ENCODE results near the gene KCNA1.

The KCNA1 gene

GRCh38 chr12:4894019-4894418, 15.7 kb upstream of the KCNA1 start:
- TF ChIP-seq YY1 (IDR thresholded peaks at IDR 0.05; ENCODE audit: low read depth) (no peak), TEAD4 (IDR thresholded peaks at IDR 0.05) (no peak), MAX (IDR thresholded peaks at IDR 0.05) (no peak), CEBPB (IDR thresholded peaks at IDR 0.05) (no peak)

GRCh38 chr12:4899364-4899763, 10.3 kb upstream of the KCNA1 start:
- TF ChIP-seq TCF12 (IDR thresholded peaks at IDR 0.05; ENCODE audit: low read depth): no peak
- no peak for TF ChIP-seq MAX (IDR thresholded peaks at IDR 0.05)
- no peak for TF ChIP-seq RAD21 (IDR thresholded peaks at IDR 0.05; ENCODE audit: low read depth)
- no peak for TF ChIP-seq USF1 (IDR thresholded peaks at IDR 0.05)
- no peak for TF ChIP-seq REST (IDR thresholded peaks at IDR 0.05; ENCODE audit: low read depth)
- TF ChIP-seq NFIC (IDR thresholded peaks at IDR 0.05): no peak
- TF ChIP-seq ZBTB7A (IDR thresholded peaks at IDR 0.05; ENCODE audit: low read depth): no peak
- TF ChIP-seq TAF1 (IDR thresholded peaks at IDR 0.05; ENCODE audit: low read depth): no peak
- no peak for TF ChIP-seq FOXM1 (IDR thresholded peaks at IDR 0.05; ENCODE audit: borderline replicate concordance, low read depth)
- no peak for TF ChIP-seq YY1 (IDR thresholded peaks at IDR 0.05; ENCODE audit: low read depth)

GRCh38 chr12:4900327-4900726, 9.4 kb upstream of the KCNA1 start:
- TF ChIP-seq TCF12 (IDR thresholded peaks at IDR 0.05; ENCODE audit: low read depth) (no peak), CREB1 (IDR thresholded peaks at IDR 0.05; ENCODE audit: low read depth) (no peak), EP300 (IDR thresholded peaks at IDR 0.05; ENCODE audit: borderline replicate concordance) (no peak), YY1 (IDR thresholded peaks at IDR 0.05; ENCODE audit: low read depth) (no peak), EGR1 (IDR thresholded peaks at IDR 0.05) (no peak), ZBTB7A (IDR thresholded peaks at IDR 0.05; ENCODE audit: low read depth) (no peak), TEAD4 (IDR thresholded peaks at IDR 0.05) (no peak), CEBPB (IDR thresholded peaks at IDR 0.05) (no peak), MAX (IDR thresholded peaks at IDR 0.05) (no peak), RAD21 (IDR thresholded peaks at IDR 0.05; ENCODE audit: low read depth) (no peak), TAF1 (IDR thresholded peaks at IDR 0.05; ENCODE audit: low read depth) (no peak), FOXM1 (IDR thresholded peaks at IDR 0.05; ENCODE audit: borderline replicate concordance, low read depth) (no peak), USF1 (IDR thresholded peaks at IDR 0.05) (no peak), REST (IDR thresholded peaks at IDR 0.05; ENCODE audit: low read depth) (no peak), NFIC (IDR thresholded peaks at IDR 0.05) (no peak)

GRCh38 chr12:4905316-4905715, 4.4 kb upstream of the KCNA1 start:
- no peak for TF ChIP-seq RAD21 (IDR thresholded peaks at IDR 0.05; ENCODE audit: low read depth)
- TF ChIP-seq TEAD4 (IDR thresholded peaks at IDR 0.05): no peak
- TF ChIP-seq MAX (IDR thresholded peaks at IDR 0.05): no peak
- TF ChIP-seq USF1 (IDR thresholded peaks at IDR 0.05): no peak
- TF ChIP-seq REST (IDR thresholded peaks at IDR 0.05; ENCODE audit: low read depth): no peak
- TF ChIP-seq TCF12 (IDR thresholded peaks at IDR 0.05; ENCODE audit: low read depth): no peak
- TF ChIP-seq CEBPB (IDR thresholded peaks at IDR 0.05): no peak
- no peak for TF ChIP-seq ZBTB7A (IDR thresholded peaks at IDR 0.05; ENCODE audit: low read depth)
- TF ChIP-seq EP300 (IDR thresholded peaks at IDR 0.05; ENCODE audit: borderline replicate concordance): no peak
- TF ChIP-seq YY1 (IDR thresholded peaks at IDR 0.05; ENCODE audit: low read depth): no peak
- TF ChIP-seq FOXM1 (IDR thresholded peaks at IDR 0.05; ENCODE audit: borderline replicate concordance, low read depth): no peak
- no peak for TF ChIP-seq CREB1 (IDR thresholded peaks at IDR 0.05; ENCODE audit: low read depth)
- no peak for TF ChIP-seq EGR1 (IDR thresholded peaks at IDR 0.05)

Measured in Ishikawa (cell line).